Keratinocyte (primary cell): ENCODE data around the gene C8G. TPM values are rescaled to one million over a fixed set of nuclear protein-coding genes. Genes with fewer than 3 reads are reported as not detected.

Experiments used
- DNase-seq: peaks from one replicate; pipeline ENCODE4 v3.0.0-alpha.2; 2011; ENCODE audit warnings: low read depth, missing footprints, low spot score
- FAIRE-seq: peaks from 2 replicates; lab custom pipeline; 2011; peaks lifted over from hg19 to GRCh38; lab: Jason Lieb, UNC
- H2AFZ ChIP-seq: 2 replicates; pipeline ENCODE4 v1.6.0; 2012; ENCODE audit warnings: low read length, control low read depth, inconsistent platforms; ENCODE audit not compliant: control insufficient read depth
- H3K27ac ChIP-seq: 2 replicates; pipeline ENCODE4 v1.5.1; 2011; ENCODE audit warnings: low read length; ENCODE audit not compliant: control insufficient read depth, insufficient read depth
- H3K27me3 ChIP-seq: 3 replicates; pipeline ENCODE4 v1.6.0; 2011; ENCODE audit warnings: low read length; ENCODE audit not compliant: control insufficient read depth, insufficient read depth; ENCODE audit errors: extremely low read depth
- H3K36me3 ChIP-seq, 2 experiments: 2 replicates in 1 of 2; 3 replicates in 1 of 2; pipeline ENCODE4 v1.5.1; 2011; ENCODE audit warnings: low read length in 2 of 2, mild to moderate bottlenecking in 1 of 2; ENCODE audit not compliant: control insufficient read depth in 2 of 2, insufficient read depth in 2 of 2; ENCODE audit errors: extremely low read depth in 1 of 2
- H3K4me1 ChIP-seq: 3 replicates; pipeline ENCODE4 v1.5.1; 2011; ENCODE audit warnings: low read length; ENCODE audit not compliant: control insufficient read depth, insufficient read depth; ENCODE audit errors: extremely low read depth
- H3K4me2 ChIP-seq: 3 replicates; pipeline ENCODE4 v1.6.0; 2011; ENCODE audit warnings: low read depth, low read length; ENCODE audit not compliant: control insufficient read depth, insufficient read depth; ENCODE audit errors: extremely low read depth
- H3K4me3 ChIP-seq, 3 experiments: fragments of 200-600 bp in 1 of 3; sonication (generic) in 1 of 3; 2 replicates in 2 of 3; 3 replicates in 1 of 3; pipeline ENCODE4 v1.5.1; 2011 to 2016; ENCODE audit warnings: low read length in 3 of 3, mild to moderate bottlenecking in 3 of 3, control low read depth in 2 of 3, inconsistent platforms in 1 of 3, low read depth in 1 of 3, mixed read lengths in 1 of 3, mixed run types in 1 of 3, moderate library complexity in 1 of 3; ENCODE audit not compliant: control insufficient read depth in 2 of 3, insufficient read depth in 2 of 3; ENCODE audit errors: extremely low read depth in 1 of 3
- H3K79me2 ChIP-seq: 2 replicates; pipeline ENCODE4 v1.6.0; 2012; ENCODE audit warnings: low read length; ENCODE audit not compliant: control insufficient read depth, insufficient read depth
- H3K9ac ChIP-seq: 3 replicates; pipeline ENCODE4 v1.6.0; 2011; ENCODE audit warnings: low read length; ENCODE audit not compliant: control insufficient read depth, insufficient read depth; ENCODE audit errors: extremely low read depth
- H3K9me1 ChIP-seq: 3 replicates; pipeline ENCODE4 v1.6.0; 2011; ENCODE audit warnings: low read length; ENCODE audit not compliant: control insufficient read depth, insufficient read depth; ENCODE audit errors: extremely low read depth
- H3K9me3 ChIP-seq: 2 replicates; pipeline ENCODE4 v1.5.1; 2012; ENCODE audit warnings: low read depth, low read length; ENCODE audit not compliant: control insufficient read depth
- H4K20me1 ChIP-seq: 3 replicates; pipeline ENCODE4 v1.6.0; 2011; ENCODE audit warnings: low read length; ENCODE audit not compliant: control insufficient read depth, insufficient read depth; ENCODE audit errors: extremely low read depth
- CTCF ChIP-seq, 3 experiments: IDR thresholded peaks in 1 of 3; conservative IDR thresholded peaks in 1 of 3; optimal IDR thresholded peaks in 1 of 3; 2 replicates in 2 of 3; 3 replicates in 1 of 3; pipeline versions ENCODE3 to v1.5.1; 2011; ENCODE audit warnings: low read length in 3 of 3, mild to moderate bottlenecking in 3 of 3, moderate library complexity in 2 of 3, control low read depth in 1 of 3, inconsistent platforms in 1 of 3; ENCODE audit not compliant: insufficient read depth in 2 of 3; ENCODE audit errors: extremely low read depth in 1 of 3
- EZH2 ChIP-seq: IDR thresholded peaks from one replicate; pipeline ENCODE4 v1.6.1; 2012; ENCODE audit warnings: inconsistent platforms, mild to moderate bottlenecking, low read length, moderate library complexity
- dilution Hi-C: fragments of 300-500 bp; cut with MboI; formaldehyde crosslinking; loops from one replicate; pipeline ENCODE4 v1.7.0; 2020; ENCODE audit warnings: low sequenced_read_pairs; ENCODE audit not compliant: extremely low pct_ligation_motif_present
- polyA plus RNA-seq, 5 experiments: library from polyadenylated mRNA; depleted of rRNA in 3 of 5; stranded (reverse) in 3 of 5; stranded (forward) in 1 of 5; unstranded in 1 of 5; fragments of >200 nt; gene quantifications; 1 replicate in 1 of 5; 2 replicates in 3 of 5; 3 replicates in 1 of 5; pipeline versions ENCODE4 v1.2.1 to v1.2.3, GENCODE V29; 2011 to 2012; ENCODE audit warnings: missing spikeins in 2 of 5, low read depth in 1 of 5, low replicate concordance in 1 of 5

Gene C8G
- polyA plus RNA-seq, 1 donor (not counting 4 experiments of a cell fraction or from before 2014, with no cell fraction given) = 0.24 TPM

GRCh38 chr9:136953771-136954269 is 8.8 kb downstream of the C8G start:
- TF ChIP-seq EZH2 = no peak
- TF ChIP-seq CTCF (optimal IDR thresholded peaks at IDR 0.05 in 1 of 3, IDR thresholded peaks at IDR 0.05 in 1 of 3, conservative IDR thresholded peaks at IDR 0.05 in 1 of 3; ENCODE audit: extremely low read depth in 1 of 3, insufficient read depth in 2 of 3, low read length in 3 of 3) = no peak
- Histone ChIP-seq H3K4me1 (peaks cover 5% of the 10 kb centered on the region), H3K27me3 (peaks cover 5% of the 10 kb centered on the region), H3K36me3 (no peaks in the 10 kb centered on the region), H3K4me2 (no peak overlapping the region), H3K9me1 (no peaks in the 10 kb centered on the region), H2AFZ (no peak overlapping the region), H3K79me2 (no peaks in the 10 kb centered on the region), H3K27ac (no peak overlapping the region), H3K4me3 (no peak overlapping the region), H4K20me1 (no peaks in the 10 kb centered on the region), H3K9me3 (no peaks in the 10 kb centered on the region), H3K9ac (no peak overlapping the region)
- DNase-seq (no peak), FAIRE-seq (no peak)
- dilution Hi-C loops = no loop called here

- no peak overlapping the region for H3K4me3 ChIP-seq
- peaks cover 5% of the 10 kb centered on the region for H3K4me1 ChIP-seq
- H3K9ac ChIP-seq = no peak overlapping the region
- H3K79me2 ChIP-seq = no peaks in the 10 kb centered on the region
- no peaks in the 10 kb centered on the region for H3K36me3 ChIP-seq
- H3K27me3 ChIP-seq = peaks cover 5% of the 10 kb centered on the region
- H3K4me2 ChIP-seq = no peak overlapping the region
- DNase-seq = no peak
- no peak overlapping the region for H2AFZ ChIP-seq
- no peaks in the 10 kb centered on the region for H4K20me1 ChIP-seq
- H3K9me3 ChIP-seq = no peaks in the 10 kb centered on the region
- no peak for FAIRE-seq
- dilution Hi-C loops = no loop called here
- no peak for TF ChIP-seq CTCF (optimal IDR thresholded peaks at IDR 0.05 in 1 of 3, IDR thresholded peaks at IDR 0.05 in 1 of 3, conservative IDR thresholded peaks at IDR 0.05 in 1 of 3; ENCODE audit: extremely low read depth in 1 of 3, insufficient read depth in 2 of 3, low read length in 3 of 3)
- TF ChIP-seq EZH2 = no peak
- H3K27ac ChIP-seq = no peak overlapping the region
- H3K9me1 ChIP-seq = no peaks in the 10 kb centered on the region
Observed at GRCh38 chr9:136954270-136955083, 9.4 kb downstream of the C8G start.
